ENCODE data around the gene ATP5PF.
"Not testable (repeated sequence)": the region's sequence is repeated elsewhere in the genome, so short reads cannot be mapped to it uniquely, and the experiment has no call there.

ATP5PF gene

GRCh38 chr21:25734904-25735645, at the start of gene ATP5PF, which contains the start of gene GABPA:
Gene ATP5PF, minus strand, starts transcription at chr21:25734904. Its CDS starts 5,110 bp downstream, at chr21:25729794.
Gene GABPA, plus strand, starts transcription at chr21:25734972. Its CDS starts 6,627 bp downstream, at chr21:25741599.
- no peak for TF ChIP-seq CTCF (IDR thresholded peaks at IDR 0.05)
- peak; percentile 98 for DNase-seq (ENCODE audit: low spot score)

GRCh38 chr21:25778126-25778875, 43.6 kb upstream of the ATP5PF start:
- not testable (repeated sequence) for DNase-seq (ENCODE audit: low spot score); H3K27ac ChIP-seq; H3K4me3 ChIP-seq

More at GRCh38 chr21:25734904-25735645, at the start of gene ATP5PF, which contains the start of gene GABPA:
- H3K27ac ChIP-seq = peak within 1 kb of the TSS; percentile 99 to 100
- H3K4me3 ChIP-seq = peak within 1 kb of the TSS; percentile 98

- DNase-seq (ENCODE audit: low spot score) = no peak
- no peak for TF ChIP-seq CTCF (IDR thresholded peaks at IDR 0.05)
- H3K4me3 ChIP-seq = no peak overlapping the region
- no peak overlapping the region for H3K27ac ChIP-seq
These were observed 41.7 kb upstream of the ATP5PF start for GRCh38 chr21:25776440-25776839.

GRCh38 chr21:25772686-25773085, 38.0 kb upstream of the ATP5PF start:
- no peak for DNase-seq (ENCODE audit: low spot score)
- Histone ChIP-seq H3K4me3 (no peak overlapping the region), H3K27ac (no peak overlapping the region)
- no peak for TF ChIP-seq CTCF (IDR thresholded peaks at IDR 0.05)

GRCh38 chr21:25767921-25768320, 33.2 kb upstream of the ATP5PF start:
- TF ChIP-seq CTCF (IDR thresholded peaks at IDR 0.05) = no peak
- H3K4me3 ChIP-seq = no peak overlapping the region
- H3K27ac ChIP-seq = no peak overlapping the region
- no peak for DNase-seq (ENCODE audit: low spot score)

GRCh38 chr21:25764065-25764464, 29.4 kb upstream of the ATP5PF start:
- no peak for TF ChIP-seq CTCF (IDR thresholded peaks at IDR 0.05)
- H3K4me3 ChIP-seq = no peak overlapping the region
- no peak overlapping the region for H3K27ac ChIP-seq
- DNase-seq (ENCODE audit: low spot score) = no peak

- no peak for DNase-seq (ENCODE audit: low spot score)
- no peak for TF ChIP-seq CTCF (IDR thresholded peaks at IDR 0.05)
- Histone ChIP-seq H3K4me3 (no peak overlapping the region), H3K27ac (no peak overlapping the region)
These were observed 26.0 kb upstream of the ATP5PF start for GRCh38 chr21:25760677-25761076.
